H1 (cell line): ENCODE data around the gene GPR135. TPM values are rescaled to one million over a fixed set of nuclear protein-coding genes. Genes with fewer than 3 reads are reported as not detected.

ENCODE experiments used
- ASH2L ChIP-seq: fragments of 200-600, 300-600 bp; sonication (generic); IDR thresholded peaks from one replicate; pipeline ENCODE4 v1.7.1; 2017; ENCODE audit warnings: low read length
- CHD1 ChIP-seq: IDR thresholded peaks from 2 replicates; pipeline ENCODE4 v1.6.1; 2012; ENCODE audit warnings: low read depth, low read length, improper control_type of control experiment
- CTBP2 ChIP-seq: IDR thresholded peaks from 2 replicates; pipeline ENCODE4 v1.7.0; 2011; ENCODE audit warnings: borderline replicate concordance, mild to moderate bottlenecking, moderate library complexity, mixed read lengths, low read length; ENCODE audit not compliant: insufficient read depth, insufficient read length
- EGR1 ChIP-seq: IDR thresholded peaks from 2 replicates; pipeline ENCODE4 v1.6.1; 2011; ENCODE audit warnings: low read depth, low read length, borderline replicate concordance
- GABPA ChIP-seq: IDR thresholded peaks from 2 replicates; pipeline ENCODE4 v1.6.1; 2011; ENCODE audit warnings: mild to moderate bottlenecking, low read length, moderate library complexity, borderline replicate concordance; ENCODE audit not compliant: insufficient read depth
- RXRA ChIP-seq: IDR thresholded peaks from 2 replicates; pipeline ENCODE4 v1.6.1; 2011; ENCODE audit warnings: low read depth, mild to moderate bottlenecking, low read length, moderate library complexity; ENCODE audit not compliant: insufficient read depth
- SUZ12 ChIP-seq: fragments of 200-600 bp; sonication (generic); IDR thresholded peaks from 2 replicates; pipeline ENCODE4 v1.6.1; 2012; ENCODE audit warnings: mild to moderate bottlenecking, inconsistent platforms, low read length, moderate library complexity, mixed read lengths
- TAF1 ChIP-seq: IDR thresholded peaks from 2 replicates; pipeline ENCODE4 v1.6.1; 2011; ENCODE audit warnings: mild to moderate bottlenecking, low read depth, low read length
- ZNF274 ChIP-seq: IDR thresholded peaks from 2 replicates; pipeline ENCODE4 v1.7.0; 2012; ENCODE audit warnings: low read length, borderline replicate concordance; ENCODE audit errors: extremely low read depth
- polyA plus RNA-seq, 7 experiments: library from polyadenylated mRNA; depleted of rRNA in 3 of 7; stranded (reverse) in 5 of 7; unstranded in 2 of 7; fragments of >200 nt in 5 of 7; fragments of 200-250 nt in 2 of 7; gene quantifications; 1 replicate in 5 of 7; 2 replicates in 1 of 7; 4 replicates in 1 of 7; pipeline versions ENCODE4 v1.2.1 to v1.2.3, GENCODE V29; 2011 to 2013; ENCODE audit warnings: missing spikeins in 2 of 7, mixed read lengths in 2 of 7
- total RNA-seq: library from RNA; stranded (reverse); fragmentation: NEBNext Ultra II Directional; extraction: Animal tissue kit (Norgen Biotek cat#: 25700); gene quantifications from 2 replicates; pipeline ENCODE4 v1.2.1, GENCODE V29; 2021
- TF ChIP-seq, protein P1 (sequence below): IDR thresholded peaks from 2 replicates; pipeline ENCODE4 v1.6.1; 2011; ENCODE audit warnings: low read length, improper control_type of control experiment

Gene GPR135
- total and polyA plus RNA-seq, 2 of the 8 experiments (the other 6 are each of a cell fraction or from before 2014, with no cell fraction given), result 0.48 to 1.1 TPM

DNA sequence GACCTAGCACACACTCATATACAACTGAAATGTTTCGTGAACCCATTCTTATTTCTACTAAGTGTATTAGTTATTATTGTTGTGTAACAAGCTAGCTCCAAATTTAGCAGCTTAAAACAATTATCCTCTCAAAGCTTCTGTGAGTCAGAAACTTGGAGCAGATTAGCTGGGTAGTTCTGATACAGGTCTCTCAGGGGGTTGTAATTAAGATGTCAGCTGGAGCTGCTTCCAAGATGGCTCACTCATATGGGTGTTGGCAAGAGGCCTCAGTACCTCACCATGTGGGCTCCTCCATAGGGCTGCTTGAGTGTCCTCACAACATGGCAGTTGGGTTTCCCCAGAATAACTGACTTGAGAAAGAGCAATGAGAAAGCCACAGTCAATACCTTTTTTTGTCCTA, 9.8 kb downstream of the GPR135 start (continued):
- TF ChIP-seq RXRA (no peak), CHD1 (no peak), SUZ12 (no peak), GABPA (no peak), EGR1 (no peak), CTBP2 (no peak), TAF1 (no peak), ASH2L (no peak), ZNF274 (no peak)
- TF ChIP-seq, protein P1, sequence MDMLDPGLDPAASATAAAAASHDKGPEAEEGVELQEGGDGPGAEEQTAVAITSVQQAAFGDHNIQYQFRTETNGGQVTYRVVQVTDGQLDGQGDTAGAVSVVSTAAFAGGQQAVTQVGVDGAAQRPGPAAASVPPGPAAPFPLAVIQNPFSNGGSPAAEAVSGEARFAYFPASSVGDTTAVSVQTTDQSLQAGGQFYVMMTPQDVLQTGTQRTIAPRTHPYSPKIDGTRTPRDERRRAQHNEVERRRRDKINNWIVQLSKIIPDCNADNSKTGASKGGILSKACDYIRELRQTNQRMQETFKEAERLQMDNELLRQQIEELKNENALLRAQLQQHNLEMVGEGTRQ, result no peak
